ENCODE data around the gene IL34. TPM values are rescaled to one million over a fixed set of nuclear protein-coding genes. Genes with fewer than 3 reads are reported as not detected.

The IL34 gene
- total and polyA plus RNA-seq, 2 experiments from 2014 or later: 4.3 to 6.6 TPM

DNA sequence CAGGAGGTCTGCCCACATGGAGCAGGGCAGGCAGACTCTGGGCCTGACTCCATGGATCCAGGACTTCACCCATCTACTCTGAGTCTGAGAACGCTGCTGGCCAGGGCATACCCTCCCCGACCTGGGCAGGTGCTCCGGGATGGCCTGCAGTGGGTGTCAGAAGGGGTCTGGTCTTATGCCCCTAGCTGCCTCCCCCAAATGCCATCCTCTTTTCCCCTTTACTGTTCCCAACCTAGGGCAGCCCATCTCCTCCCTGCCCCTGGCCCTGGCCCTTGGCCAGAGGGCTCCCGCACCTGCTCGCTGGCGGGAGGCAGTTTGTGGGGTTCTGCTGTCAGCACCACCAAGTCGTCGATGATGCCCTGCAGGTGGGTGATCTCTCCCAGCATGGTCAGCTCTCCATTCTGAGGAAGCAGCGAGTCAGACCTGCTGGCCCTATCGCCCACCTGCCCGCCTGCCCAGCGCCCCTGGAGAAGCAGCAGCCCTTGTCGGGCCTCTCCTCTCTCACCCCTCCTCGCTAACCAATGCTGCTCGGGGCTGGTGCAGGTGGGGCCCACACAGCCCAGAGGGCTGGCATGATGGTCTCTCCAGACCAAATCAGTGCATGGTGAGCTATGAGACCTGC is 31.3 kb downstream of the IL34 start:
- DNase-seq (ENCODE audit: low spot score) (no peak), ATAC-seq (no peak)
- H3K4me1 ChIP-seq (ENCODE audit: insufficient read depth): peaks cover 7% of the 10 kb centered on the region
- H3K36me3 ChIP-seq (ENCODE audit: insufficient read depth): no peaks in the 10 kb centered on the region
- peaks cover 12% of the 10 kb centered on the region; the same call in 2 of the 3 replicates for H3K36me3 Mint-ChIP-seq (ENCODE audit: low read depth)
- H3K9me3 Mint-ChIP-seq: no peaks in the 10 kb centered on the region
- peaks cover 8% of the 10 kb centered on the region for H3K27me3 Mint-ChIP-seq (ENCODE audit: insufficient read depth, low read depth, poor library complexity)
- no peak overlapping the region for H3K4me3 Mint-ChIP-seq
- H3K4me2 ChIP-seq: no peak overlapping the region
- no peaks in the 10 kb centered on the region for H3K79me2 ChIP-seq (replicated peaks; ENCODE audit: insufficient read depth)
- TF ChIP-seq, protein P1, sequence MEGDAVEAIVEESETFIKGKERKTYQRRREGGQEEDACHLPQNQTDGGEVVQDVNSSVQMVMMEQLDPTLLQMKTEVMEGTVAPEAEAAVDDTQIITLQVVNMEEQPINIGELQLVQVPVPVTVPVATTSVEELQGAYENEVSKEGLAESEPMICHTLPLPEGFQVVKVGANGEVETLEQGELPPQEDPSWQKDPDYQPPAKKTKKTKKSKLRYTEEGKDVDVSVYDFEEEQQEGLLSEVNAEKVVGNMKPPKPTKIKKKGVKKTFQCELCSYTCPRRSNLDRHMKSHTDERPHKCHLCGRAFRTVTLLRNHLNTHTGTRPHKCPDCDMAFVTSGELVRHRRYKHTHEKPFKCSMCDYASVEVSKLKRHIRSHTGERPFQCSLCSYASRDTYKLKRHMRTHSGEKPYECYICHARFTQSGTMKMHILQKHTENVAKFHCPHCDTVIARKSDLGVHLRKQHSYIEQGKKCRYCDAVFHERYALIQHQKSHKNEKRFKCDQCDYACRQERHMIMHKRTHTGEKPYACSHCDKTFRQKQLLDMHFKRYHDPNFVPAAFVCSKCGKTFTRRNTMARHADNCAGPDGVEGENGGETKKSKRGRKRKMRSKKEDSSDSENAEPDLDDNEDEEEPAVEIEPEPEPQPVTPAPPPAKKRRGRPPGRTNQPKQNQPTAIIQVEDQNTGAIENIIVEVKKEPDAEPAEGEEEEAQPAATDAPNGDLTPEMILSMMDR (conservative IDR thresholded peaks at IDR 0.05; ENCODE audit: low read depth in 2 of 2): no peak
- TF ChIP-seq EZH2phosphoT487 (IDR thresholded peaks at IDR 0.05; ENCODE audit: unreplicated experiment) (no peak), JUNB (IDR thresholded peaks at IDR 0.05; ENCODE audit: unreplicated experiment) (no peak), ETS1 (IDR thresholded peaks at IDR 0.05) (no peak), POLR2AphosphoS5 (IDR thresholded peaks at IDR 0.05; ENCODE audit: low read depth) (no peak), EZH2 (IDR thresholded peaks at IDR 0.05; ENCODE audit: low read depth, unreplicated experiment) (no peak), ZNF114 (CRISPR knock-in tag; IDR thresholded peaks at IDR 0.05) (no peak), CREB1 (CRISPR knock-in tag; IDR thresholded peaks at IDR 0.05; ENCODE audit: low read depth) (no peak), STAT1 (IDR thresholded peaks at IDR 0.05; ENCODE audit: unreplicated experiment) (no peak)
- H3K27ac ChIP-seq (ENCODE audit: low read depth): no peak overlapping the region
- H3K9me2 ChIP-seq (ENCODE audit: insufficient read depth): no peaks in the 10 kb centered on the region
- H3K4me3 ChIP-seq: no peak overlapping the region
- no peaks in the 10 kb centered on the region; the same call in 1 of the 2 replicates for H4K20me1 ChIP-seq (replicated peaks; ENCODE audit: insufficient read depth)
- peaks cover 14% of the 10 kb centered on the region for H3K4me1 Mint-ChIP-seq
- H3K27me3 ChIP-seq (ENCODE audit: insufficient read depth): no peaks in the 10 kb centered on the region
- H3K27ac Mint-ChIP-seq: 0 out of 2 replicates have a peak overlapping the region, but pooled peaks have one; percentile 44
- no peak overlapping the region for H2AFZ ChIP-seq
- H3F3A ChIP-seq (replicated peaks; ENCODE audit: low read depth): peaks cover 5% of the 10 kb centered on the region; the same call in 1 of the 2 replicates

- ATAC-seq (no peak), DNase-seq (ENCODE audit: low spot score) (no peak)
- Histone ChIP-seq H3K4me2 (no peak overlapping the region), H2AFZ (no peak overlapping the region), H3K4me1 (ENCODE audit: insufficient read depth) (peaks cover 7% of the 10 kb centered on the region), H3K27ac (ENCODE audit: low read depth) (no peak overlapping the region), H3F3A (replicated peaks; ENCODE audit: low read depth) (peaks cover 5% of the 10 kb centered on the region; the same call in 1 of the 2 replicates), H3K27me3 (ENCODE audit: insufficient read depth) (no peaks in the 10 kb centered on the region), H4K20me1 (replicated peaks; ENCODE audit: insufficient read depth) (no peaks in the 10 kb centered on the region; the same call in 1 of the 2 replicates), H3K9me2 (ENCODE audit: insufficient read depth) (no peaks in the 10 kb centered on the region), H3K4me3 (no peak overlapping the region), H3K79me2 (replicated peaks; ENCODE audit: insufficient read depth) (no peaks in the 10 kb centered on the region), H3K36me3 (ENCODE audit: insufficient read depth) (no peaks in the 10 kb centered on the region)
- peaks cover 6% of the 10 kb centered on the region for H3K27me3 Mint-ChIP-seq (ENCODE audit: insufficient read depth, low read depth, poor library complexity)
- H3K9me3 Mint-ChIP-seq: no peaks in the 10 kb centered on the region
- peaks cover 17% of the 10 kb centered on the region for H3K4me1 Mint-ChIP-seq
- H3K4me3 Mint-ChIP-seq: no peak overlapping the region; the same call in 2 of the 3 replicates
- no peak overlapping the region for H3K27ac Mint-ChIP-seq
- H3K36me3 Mint-ChIP-seq (ENCODE audit: low read depth): peaks cover 12% of the 10 kb centered on the region; the same call in 2 of the 3 replicates
- TF ChIP-seq EZH2phosphoT487 (IDR thresholded peaks at IDR 0.05; ENCODE audit: unreplicated experiment) (no peak), CREB1 (CRISPR knock-in tag; IDR thresholded peaks at IDR 0.05; ENCODE audit: low read depth) (no peak), ETS1 (IDR thresholded peaks at IDR 0.05) (no peak), ZNF331 (CRISPR knock-in tag; IDR thresholded peaks at IDR 0.05; ENCODE audit: low read depth) (no peak), STAT1 (IDR thresholded peaks at IDR 0.05; ENCODE audit: unreplicated experiment) (no peak), EZH2 (IDR thresholded peaks at IDR 0.05; ENCODE audit: low read depth, unreplicated experiment) (no peak), JUNB (IDR thresholded peaks at IDR 0.05; ENCODE audit: unreplicated experiment) (no peak), ZNF114 (CRISPR knock-in tag; IDR thresholded peaks at IDR 0.05) (no peak)
- TF ChIP-seq, protein P2, sequence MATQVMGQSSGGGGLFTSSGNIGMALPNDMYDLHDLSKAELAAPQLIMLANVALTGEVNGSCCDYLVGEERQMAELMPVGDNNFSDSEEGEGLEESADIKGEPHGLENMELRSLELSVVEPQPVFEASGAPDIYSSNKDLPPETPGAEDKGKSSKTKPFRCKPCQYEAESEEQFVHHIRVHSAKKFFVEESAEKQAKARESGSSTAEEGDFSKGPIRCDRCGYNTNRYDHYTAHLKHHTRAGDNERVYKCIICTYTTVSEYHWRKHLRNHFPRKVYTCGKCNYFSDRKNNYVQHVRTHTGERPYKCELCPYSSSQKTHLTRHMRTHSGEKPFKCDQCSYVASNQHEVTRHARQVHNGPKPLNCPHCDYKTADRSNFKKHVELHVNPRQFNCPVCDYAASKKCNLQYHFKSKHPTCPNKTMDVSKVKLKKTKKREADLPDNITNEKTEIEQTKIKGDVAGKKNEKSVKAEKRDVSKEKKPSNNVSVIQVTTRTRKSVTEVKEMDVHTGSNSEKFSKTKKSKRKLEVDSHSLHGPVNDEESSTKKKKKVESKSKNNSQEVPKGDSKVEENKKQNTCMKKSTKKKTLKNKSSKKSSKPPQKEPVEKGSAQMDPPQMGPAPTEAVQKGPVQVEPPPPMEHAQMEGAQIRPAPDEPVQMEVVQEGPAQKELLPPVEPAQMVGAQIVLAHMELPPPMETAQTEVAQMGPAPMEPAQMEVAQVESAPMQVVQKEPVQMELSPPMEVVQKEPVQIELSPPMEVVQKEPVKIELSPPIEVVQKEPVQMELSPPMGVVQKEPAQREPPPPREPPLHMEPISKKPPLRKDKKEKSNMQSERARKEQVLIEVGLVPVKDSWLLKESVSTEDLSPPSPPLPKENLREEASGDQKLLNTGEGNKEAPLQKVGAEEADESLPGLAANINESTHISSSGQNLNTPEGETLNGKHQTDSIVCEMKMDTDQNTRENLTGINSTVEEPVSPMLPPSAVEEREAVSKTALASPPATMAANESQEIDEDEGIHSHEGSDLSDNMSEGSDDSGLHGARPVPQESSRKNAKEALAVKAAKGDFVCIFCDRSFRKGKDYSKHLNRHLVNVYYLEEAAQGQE (IDR thresholded peaks at IDR 0.05; ENCODE audit: unreplicated experiment): no peak
- TF ChIP-seq, protein P1 (conservative IDR thresholded peaks at IDR 0.05; ENCODE audit: low read depth in 2 of 2): no peak
These were observed 31.9 kb downstream of the IL34 start for GRCh38 chr16:70678121-70678897.

All from GM23338 (cell line).